Measurements from ENCODE around the gene MZB1.
"Not testable (repeated sequence)": the region's sequence is repeated elsewhere in the genome, so short reads cannot be mapped to it uniquely, and the experiment has no call there.

Gene MZB1

DNA sequence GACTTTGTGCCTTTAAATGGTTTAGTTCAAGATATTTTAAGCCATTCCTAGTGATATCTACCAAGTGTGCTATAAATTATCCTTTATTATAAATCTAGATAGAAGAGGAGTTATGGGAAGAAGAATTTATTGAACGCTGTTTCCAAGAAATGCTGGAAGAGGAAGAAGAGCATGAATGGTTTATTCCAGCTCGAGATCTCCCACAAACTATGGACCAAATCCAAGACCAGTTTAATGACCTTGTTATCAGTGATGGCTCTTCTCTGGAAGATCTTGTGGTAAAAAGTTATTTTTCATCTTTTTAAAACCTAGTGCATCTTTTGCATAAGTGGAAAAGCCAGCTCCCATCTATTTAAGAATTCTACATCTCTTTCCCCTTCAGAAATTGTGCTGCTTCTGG lies 25.2 kb downstream of the MZB1 start:
- peaks cover 80% of the 10 kb centered on the region for H3K36me3 Mint-ChIP-seq (ENCODE audit: low read depth)
- H3K27ac Mint-ChIP-seq: no peak overlapping the region
- H3K9me3 Mint-ChIP-seq: no peaks in the 10 kb centered on the region
- no peak overlapping the region for H3K4me3 Mint-ChIP-seq
- no peak for DNase-seq
- no peaks in the 10 kb centered on the region for H3K27me3 Mint-ChIP-seq (ENCODE audit: low read depth, poor library complexity)
- H3K4me1 Mint-ChIP-seq: no peaks in the 10 kb centered on the region
- TF ChIP-seq, protein P1, sequence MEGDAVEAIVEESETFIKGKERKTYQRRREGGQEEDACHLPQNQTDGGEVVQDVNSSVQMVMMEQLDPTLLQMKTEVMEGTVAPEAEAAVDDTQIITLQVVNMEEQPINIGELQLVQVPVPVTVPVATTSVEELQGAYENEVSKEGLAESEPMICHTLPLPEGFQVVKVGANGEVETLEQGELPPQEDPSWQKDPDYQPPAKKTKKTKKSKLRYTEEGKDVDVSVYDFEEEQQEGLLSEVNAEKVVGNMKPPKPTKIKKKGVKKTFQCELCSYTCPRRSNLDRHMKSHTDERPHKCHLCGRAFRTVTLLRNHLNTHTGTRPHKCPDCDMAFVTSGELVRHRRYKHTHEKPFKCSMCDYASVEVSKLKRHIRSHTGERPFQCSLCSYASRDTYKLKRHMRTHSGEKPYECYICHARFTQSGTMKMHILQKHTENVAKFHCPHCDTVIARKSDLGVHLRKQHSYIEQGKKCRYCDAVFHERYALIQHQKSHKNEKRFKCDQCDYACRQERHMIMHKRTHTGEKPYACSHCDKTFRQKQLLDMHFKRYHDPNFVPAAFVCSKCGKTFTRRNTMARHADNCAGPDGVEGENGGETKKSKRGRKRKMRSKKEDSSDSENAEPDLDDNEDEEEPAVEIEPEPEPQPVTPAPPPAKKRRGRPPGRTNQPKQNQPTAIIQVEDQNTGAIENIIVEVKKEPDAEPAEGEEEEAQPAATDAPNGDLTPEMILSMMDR (IDR thresholded peaks at IDR 0.05): no peak

DNA sequence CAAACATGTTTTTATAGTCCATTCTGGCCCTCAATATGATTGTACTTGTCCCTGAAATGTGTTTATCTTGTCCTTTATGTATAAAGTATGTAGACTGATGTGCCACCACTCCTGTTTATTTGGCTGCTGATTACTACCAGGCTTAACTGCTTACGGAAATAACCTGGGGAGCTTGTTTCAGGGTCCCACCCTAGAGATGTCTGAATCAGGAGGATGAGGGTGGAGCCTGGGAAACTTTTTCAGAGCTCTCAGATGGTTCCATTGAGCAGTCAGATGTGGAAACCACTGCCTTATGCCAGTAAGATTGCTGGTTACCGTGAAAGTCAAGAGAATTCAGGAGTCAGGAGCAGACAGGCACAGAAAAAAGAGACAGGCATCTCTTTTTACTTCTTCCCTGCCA lies 25.8 kb downstream of the MZB1 start:
- H3K27ac Mint-ChIP-seq: no peak overlapping the region
- no peaks in the 10 kb centered on the region for H3K27me3 Mint-ChIP-seq (ENCODE audit: low read depth, poor library complexity)
- no peak overlapping the region for H3K4me3 Mint-ChIP-seq
- DNase-seq: no peak
- no peaks in the 10 kb centered on the region for H3K4me1 Mint-ChIP-seq
- no peaks in the 10 kb centered on the region for H3K9me3 Mint-ChIP-seq
- TF ChIP-seq, protein P1 (IDR thresholded peaks at IDR 0.05): no peak
- H3K36me3 Mint-ChIP-seq (ENCODE audit: low read depth): peaks cover 81% of the 10 kb centered on the region

DNA sequence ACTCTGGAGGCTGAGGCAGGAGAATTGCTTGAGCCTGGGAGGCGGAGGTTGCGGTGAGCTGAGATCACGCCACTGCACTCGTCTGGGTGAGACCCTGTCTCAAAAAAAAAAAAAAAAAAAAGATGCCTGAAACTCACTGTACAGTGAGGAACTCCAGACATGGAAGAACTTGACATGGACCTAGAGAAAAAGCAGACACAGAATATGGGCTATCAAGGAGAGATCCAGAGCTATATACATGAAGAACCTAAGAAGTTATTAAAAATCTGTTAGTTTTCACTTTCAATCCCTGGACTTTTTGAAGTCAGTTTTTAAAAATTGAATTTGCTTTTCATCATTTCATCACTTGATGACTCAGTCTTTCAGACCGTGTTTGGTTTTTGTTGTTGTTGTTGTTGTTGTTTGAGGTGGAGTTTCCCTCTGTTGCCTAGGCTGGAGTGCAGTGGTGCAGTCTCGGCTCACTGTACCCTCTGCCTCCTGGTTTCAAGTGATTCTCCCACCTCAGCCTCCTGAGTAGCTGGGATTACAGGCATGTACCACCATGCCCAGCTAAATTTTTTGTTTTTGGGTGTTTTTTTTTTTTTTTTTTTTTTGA lies 27.8 kb downstream of the MZB1 start:
- Mint-ChIP-seq H3K36me3 (ENCODE audit: low read depth) (peaks cover 88% of the 10 kb centered on the region), H3K9me3 (peaks cover 5% of the 10 kb centered on the region), H3K4me1 (no peaks in the 10 kb centered on the region), H3K27me3 (ENCODE audit: low read depth, poor library complexity) (no peaks in the 10 kb centered on the region), H3K27ac (no peak overlapping the region), H3K4me3 (no peak overlapping the region)
- no peak for DNase-seq
- TF ChIP-seq, protein P1 (IDR thresholded peaks at IDR 0.05): no peak

DNA sequence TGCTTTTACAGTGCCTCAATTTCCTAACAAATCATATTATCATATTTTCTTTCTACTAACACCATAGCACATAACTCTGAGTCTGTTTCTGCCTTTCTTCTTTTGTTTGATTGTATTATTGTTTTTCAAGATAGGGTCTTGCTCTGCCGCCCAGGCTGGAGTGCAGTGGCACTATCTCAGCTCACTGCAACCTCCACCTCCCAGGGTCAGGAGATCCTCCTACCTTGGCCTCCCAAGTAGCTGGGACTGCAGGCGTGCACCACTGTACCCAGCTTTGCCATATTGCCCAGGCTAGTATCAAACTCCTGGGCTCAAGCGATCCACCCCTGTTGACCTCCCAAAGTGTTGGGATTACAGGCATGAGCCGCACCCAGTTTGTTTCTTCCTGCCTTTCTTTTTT lies 29.3 kb downstream of the MZB1 start:
- H3K4me1 Mint-ChIP-seq: no peaks in the 10 kb centered on the region
- peaks cover 83% of the 10 kb centered on the region for H3K36me3 Mint-ChIP-seq (ENCODE audit: low read depth)
- peaks cover 9% of the 10 kb centered on the region for H3K9me3 Mint-ChIP-seq
- no peak overlapping the region for H3K4me3 Mint-ChIP-seq
- TF ChIP-seq, protein P1 (IDR thresholded peaks at IDR 0.05): no peak
- peak overlapping the region; percentile 77 for H3K27ac Mint-ChIP-seq
- H3K27me3 Mint-ChIP-seq (ENCODE audit: low read depth, poor library complexity): peaks cover 2% of the 10 kb centered on the region
- no peak for DNase-seq

DNA sequence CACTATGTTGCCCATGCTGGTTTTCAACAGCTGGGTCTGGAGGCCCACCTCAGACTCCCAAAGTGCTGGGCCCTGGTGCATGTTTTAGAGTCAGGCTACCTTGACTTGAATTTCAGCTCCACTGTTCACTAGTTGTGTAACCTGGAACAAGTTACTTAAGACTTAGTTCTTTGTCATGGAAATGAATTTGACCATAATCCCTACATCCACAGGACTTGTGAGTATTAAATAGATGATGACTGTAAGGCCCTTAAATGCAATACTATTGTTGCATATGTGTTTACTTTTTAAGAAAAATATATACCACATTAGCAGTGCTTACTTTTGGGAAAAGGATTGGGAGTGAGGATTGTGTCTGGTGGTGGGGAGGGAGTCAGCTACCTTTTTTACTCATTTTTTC lies 31.6 kb downstream of the MZB1 start:
- Mint-ChIP-seq H3K4me3 (no peak overlapping the region), H3K27ac (no peak overlapping the region)

DNA sequence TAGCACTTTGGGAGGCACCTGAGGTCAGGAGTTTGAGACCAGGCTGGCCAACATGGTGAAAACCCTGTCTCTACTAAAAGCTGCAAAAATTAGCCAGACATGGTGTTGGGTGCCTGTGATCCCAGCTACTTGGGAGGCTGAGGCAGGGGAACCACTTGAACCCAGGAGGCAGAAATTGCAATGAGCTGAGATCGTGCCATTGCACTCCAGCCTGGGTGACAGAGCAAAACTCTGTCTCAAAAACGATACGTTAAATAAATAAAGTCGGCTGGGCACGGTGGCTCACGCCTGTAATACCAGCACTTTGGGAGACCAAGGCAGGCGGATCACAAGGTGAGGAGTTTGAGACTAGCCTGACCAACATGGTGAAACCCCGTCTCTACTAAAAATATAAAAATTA lies 33.8 kb downstream of the MZB1 start:
- not testable (repeated sequence) for DNase-seq; H3K4me1 Mint-ChIP-seq; H3K4me3 Mint-ChIP-seq; H3K27me3 Mint-ChIP-seq (ENCODE audit: low read depth, poor library complexity); H3K27ac Mint-ChIP-seq
- peaks cover 34% of the 10 kb centered on the region for H3K9me3 Mint-ChIP-seq
- peaks cover 90% of the 10 kb centered on the region for H3K36me3 Mint-ChIP-seq (ENCODE audit: low read depth)

More for the DNA sequence above, 31.6 kb downstream of the MZB1 start:
- DNase-seq: no peak
- H3K36me3 Mint-ChIP-seq (ENCODE audit: low read depth): peaks cover 86% of the 10 kb centered on the region
- peaks cover 4% of the 10 kb centered on the region for H3K27me3 Mint-ChIP-seq (ENCODE audit: low read depth, poor library complexity)
- peaks cover 25% of the 10 kb centered on the region for H3K9me3 Mint-ChIP-seq
- TF ChIP-seq, protein P1 (IDR thresholded peaks at IDR 0.05): no peak
- H3K4me1 Mint-ChIP-seq: no peaks in the 10 kb centered on the region

Measured in nephron progenitor cell (in vitro differentiated cells).